Thymus (tissue), 11 donors: ENCODE measurements around the gene LCN12. TPM values are rescaled to one million over a fixed set of nuclear protein-coding genes. Genes with fewer than 3 reads are reported as not detected.

Experiments
- DNase-seq, 9 donors: peaks; one replicate each; pipeline ENCODE4 v3.0.0-alpha.2; 2013; ENCODE audit warnings: low spot score in 9 of 9, low read depth in 6 of 9, missing footprints in 1 of 9
- H3K27ac ChIP-seq, 2 donors: one replicate each; pipeline ENCODE4 v1.5.1; 2013; ENCODE audit warnings: control low read depth in 1 of 2, low read depth in 1 of 2, low read length in 1 of 2, mild to moderate bottlenecking in 1 of 2, moderate library complexity in 1 of 2
- H3K27me3 ChIP-seq, 2 donors: one replicate each; pipeline ENCODE4 v1.5.1; 2013; ENCODE audit warnings: low read length in 1 of 2; ENCODE audit not compliant: control insufficient read depth in 2 of 2, insufficient read depth in 1 of 2
- H3K36me3 ChIP-seq, 2 donors: one replicate each; pipeline ENCODE4 v1.5.1; 2013; ENCODE audit warnings: low read length in 1 of 2, mild to moderate bottlenecking in 1 of 2, moderate library complexity in 1 of 2; ENCODE audit not compliant: control insufficient read depth in 2 of 2, insufficient read depth in 2 of 2
- H3K4me1 ChIP-seq, 2 donors: one replicate each; pipeline ENCODE4 v1.5.1; 2013; ENCODE audit warnings: low read length in 2 of 2; ENCODE audit not compliant: control insufficient read depth in 2 of 2, insufficient read depth in 2 of 2
- H3K4me3 ChIP-seq, 2 donors: one replicate each; pipeline ENCODE4 v1.5.1; 2013; ENCODE audit warnings: low read length in 2 of 2, control low read depth in 1 of 2, mild to moderate bottlenecking in 1 of 2
- H3K9me3 ChIP-seq, 2 donors: one replicate each; pipeline ENCODE4 v1.5.1; 2013; ENCODE audit warnings: low read length in 1 of 2, mild to moderate bottlenecking in 1 of 2; ENCODE audit not compliant: control insufficient read depth in 2 of 2, insufficient read depth in 1 of 2
- WGBS: extraction: QIAGEN DNeasy Blood & Tissue Kit; methylation state at CpG from one replicate; pipeline ENCODE4 v1.1.7; 2013; 5-methylcytosine and 5-hydroxymethylcytosine counted together
- polyA plus RNA-seq: library from polyadenylated mRNA; stranded (reverse); fragments of 200-250 nt; gene quantifications from one replicate; pipeline ENCODE4 v1.2.3, GENCODE V29; 2013
- total RNA-seq: library from RNA; stranded (reverse); fragments of 120-200 nt; gene quantifications from one replicate; pipeline ENCODE4 v1.2.4, GENCODE V29; 2013
- donor health status: healthy.

Gene LCN12
- total and polyA plus RNA-seq, 2 donors: 4.2 to 14.4 TPM

GRCh38 chr9:136972335-136972734 lies 20.3 kb downstream of the LCN12 start:
- no peak for DNase-seq
- peaks cover 8 to 34% of the 10 kb centered on the region in 2 donors for H3K27me3 ChIP-seq
- peaks cover 0 to 16% of the 10 kb centered on the region in 2 donors for H3K4me1 ChIP-seq
- H3K4me3 ChIP-seq: no peak overlapping the region
- H3K27ac ChIP-seq: no peak overlapping the region
- no peaks in the 10 kb centered on the region for H3K9me3 ChIP-seq
- 95% methylated on average over 11 of the region's 11 CpGs for WGBS
- no peaks in the 10 kb centered on the region for H3K36me3 ChIP-seq

- 88% methylated on average over 13 of the region's 13 CpGs for WGBS
- Histone ChIP-seq H3K36me3 (no peaks in the 10 kb centered on the region), H3K4me1 (peaks cover 0 to 18% of the 10 kb centered on the region in 2 donors), H3K4me3 (no peak overlapping the region), H3K27ac (no peak overlapping the region), H3K9me3 (no peaks in the 10 kb centered on the region), H3K27me3 (peaks cover 11 to 38% of the 10 kb centered on the region in 2 donors)
- DNase-seq: no peak
Measured at GRCh38 chr9:136972743-136973142, 20.7 kb downstream of the LCN12 start.

GRCh38 chr9:136973618-136974617 lies 21.8 kb downstream of the LCN12 start:
- WGBS: 96% methylated on average over 29 of the region's 29 CpGs
- Histone ChIP-seq H3K27me3 (peaks cover 11 to 46% of the 10 kb centered on the region in 2 donors), H3K27ac (no peak overlapping the region), H3K4me1 (peaks cover 3 to 19% of the 10 kb centered on the region in 2 donors), H3K4me3 (no peak overlapping the region), H3K36me3 (no peaks in the 10 kb centered on the region), H3K9me3 (no peaks in the 10 kb centered on the region)
- DNase-seq: no peak

- H3K27me3 ChIP-seq: peaks cover 11 to 57% of the 10 kb centered on the region in 2 donors
- no peaks in the 10 kb centered on the region for H3K9me3 ChIP-seq
- H3K27ac ChIP-seq: no peak overlapping the region
- 59% methylated on average over 15 of the region's 15 CpGs for WGBS
- no peaks in the 10 kb centered on the region for H3K36me3 ChIP-seq
- H3K4me1 ChIP-seq: peaks cover 3 to 17% of the 10 kb centered on the region in 2 donors
- H3K4me3 ChIP-seq: no peak overlapping the region
- DNase-seq: no peak
Measured at GRCh38 chr9:136974817-136975535, 22.9 kb downstream of the LCN12 start.

GRCh38 chr9:136975644-136976043 lies 23.6 kb downstream of the LCN12 start:
- H3K9me3 ChIP-seq: no peaks in the 10 kb centered on the region
- no peak for DNase-seq
- no peak overlapping the region for H3K4me3 ChIP-seq
- peaks cover 11 to 63% of the 10 kb centered on the region in 2 donors for H3K27me3 ChIP-seq
- H3K27ac ChIP-seq: no peak overlapping the region
- no peaks in the 10 kb centered on the region for H3K36me3 ChIP-seq
- peaks cover 3 to 11% of the 10 kb centered on the region in 2 donors for H3K4me1 ChIP-seq
- WGBS: 20% methylated on average over 14 of the region's 14 CpGs

- Histone ChIP-seq H3K36me3 (no peaks in the 10 kb centered on the region), H3K27me3 (peaks cover 9 to 78% of the 10 kb centered on the region in 2 donors), H3K4me3 (peak within 1 kb of the TSS; percentile 3 to 40), H3K9me3 (no peaks in the 10 kb centered on the region), H3K27ac (peak within 1 kb of the TSS in 1 of 2 donors; percentile 9), H3K4me1 (peaks cover 3 to 6% of the 10 kb centered on the region in 2 donors)
- DNase-seq: no peak
- WGBS: 92% methylated on average over 10 of the region's 10 CpGs
Measured at GRCh38 chr9:136977223-136977622, 25.1 kb downstream of the LCN12 start, which contains the start of gene PTGDS. PTGDS (plus strand) TSS chr9:136977504; CDS start chr9:136977579, 75 bp downstream.

GRCh38 chr9:136977649-136978072 lies 25.6 kb downstream of the LCN12 start:
- peak overlapping the region; percentile 3 to 40 for H3K4me3 ChIP-seq
- H3K9me3 ChIP-seq: no peaks in the 10 kb centered on the region
- no peak for DNase-seq
- peaks cover 3 to 6% of the 10 kb centered on the region in 2 donors for H3K4me1 ChIP-seq
- H3K27me3 ChIP-seq: peaks cover 9 to 82% of the 10 kb centered on the region in 2 donors
- no peaks in the 10 kb centered on the region for H3K36me3 ChIP-seq
- WGBS: 57% methylated on average over 33 of the region's 33 CpGs
- H3K27ac ChIP-seq: no peak overlapping the region

- Histone ChIP-seq H3K4me1 (peaks cover 3 to 6% of the 10 kb centered on the region in 2 donors), H3K27me3 (peaks cover 9 to 88% of the 10 kb centered on the region in 2 donors), H3K27ac (no peak overlapping the region), H3K4me3 (peak overlapping the region; percentile 3 to 40), H3K9me3 (no peaks in the 10 kb centered on the region), H3K36me3 (no peaks in the 10 kb centered on the region)
- 7% methylated on average over 77 of the region's 78 CpGs for WGBS
- DNase-seq: no peak
Measured at GRCh38 chr9:136978073-136978864, 26.2 kb downstream of the LCN12 start.
